HG03108 (cell line): Measurements from ENCODE around the gene FGB.

Experiments used
- ATAC-seq: cut with Tn5 transposase; IDR thresholded peaks from one replicate; pipeline ENCODE4 v1.9.1; 2021; ENCODE audit warnings: moderate library complexity; ENCODE audit not compliant: unreplicated experiment

Gene FGB

GRCh38 chr4:154565704-154566103 is 2.9 kb downstream of the FGB start:
- no peak for ATAC-seq

- ATAC-seq: no peak
These were observed 3.9 kb downstream of the FGB start for GRCh38 chr4:154566639-154567204.

GRCh38 chr4:154569028-154569427 is 6.2 kb downstream of the FGB start:
- no peak for ATAC-seq

GRCh38 chr4:154569584-154569983 is 6.8 kb downstream of the FGB start:
- ATAC-seq: no peak

GRCh38 chr4:154573190-154573870 is 10.5 kb downstream of the FGB start:
- no peak for ATAC-seq

GRCh38 chr4:154574311-154574710 is 11.5 kb downstream of the FGB start:
- no peak for ATAC-seq

GRCh38 chr4:154577324-154577723 is 14.5 kb downstream of the FGB start:
- ATAC-seq: no peak

GRCh38 chr4:154578919-154579318 is 16.1 kb downstream of the FGB start:
- no peak for ATAC-seq

- no peak for ATAC-seq
These were observed 17.1 kb downstream of the FGB start for GRCh38 chr4:154579927-154580326.

- ATAC-seq: no peak
These were observed 19.9 kb downstream of the FGB start for GRCh38 chr4:154582723-154583122.

- ATAC-seq: no peak
These were observed 20.4 kb downstream of the FGB start for GRCh38 chr4:154583230-154583629.

GRCh38 chr4:154583677-154584076 is 20.9 kb downstream of the FGB start:
- ATAC-seq: no peak

- no peak for ATAC-seq
These were observed 21.4 kb downstream of the FGB start for GRCh38 chr4:154584259-154584658.

- ATAC-seq: no peak
These were observed 22.7 kb downstream of the FGB start for GRCh38 chr4:154585369-154586018.

- ATAC-seq: no peak
These were observed 23.7 kb downstream of the FGB start for GRCh38 chr4:154586296-154587033.

GRCh38 chr4:154588198-154588597 is 25.4 kb downstream of the FGB start:
- no peak for ATAC-seq

GRCh38 chr4:154589296-154590197 is 26.7 kb downstream of the FGB start:
- ATAC-seq: no peak

GRCh38 chr4:154590329-154591006 is 27.7 kb downstream of the FGB start, which contains the start of gene FGA:
TSS of gene FGA (minus strand) at chr4:154590742. CDS start at chr4:154590687, 55 bp downstream.
- ATAC-seq: no peak

- no peak for ATAC-seq
These were observed 29.1 kb downstream of the FGB start for GRCh38 chr4:154591890-154592289.

- ATAC-seq: no peak
These were observed 31.1 kb downstream of the FGB start for GRCh38 chr4:154593868-154594267.
